Measurements from ENCODE around the gene TSC1. TPM values are rescaled to one million over a fixed set of nuclear protein-coding genes. Genes with fewer than 3 reads are reported as not detected.

Gene TSC1
- total RNA-seq, 2 experiments from 2014 or later = 28.7 to 66.2 TPM

- TF ChIP-seq EZH2phosphoT487 (IDR thresholded peaks at IDR 0.05; ENCODE audit: borderline replicate concordance, low read depth, low read length) = no peak
- TF ChIP-seq CTCF (conservative IDR thresholded peaks at IDR 0.05; ENCODE audit: low read length) = no peak
- no peaks in the 10 kb centered on the region for H4K20me1 ChIP-seq (ENCODE audit: insufficient read depth, low read length)
- H2AFZ ChIP-seq (ENCODE audit: low read length) = peak overlapping the region; percentile 100
- no peaks in the 10 kb centered on the region for H3K9me2 ChIP-seq (ENCODE audit: insufficient read depth, low read length)
- ChIA-PET POLR2A (interaction anchor here (0.6 kb wide), 1 partner anchor 614 kb away, joined by 4 read pairs; no protein-coding TSS in a partner anchor), CTCF (ENCODE audit: unreplicated experiment) (no interaction called here)
- H3K4me2 ChIP-seq (ENCODE audit: low read length) = peak overlapping the region; percentile 85
- H3K36me3 ChIP-seq (ENCODE audit: insufficient read depth, low read length) = no peaks in the 10 kb centered on the region
- H3K4me1 ChIP-seq (ENCODE audit: insufficient read depth, low read length, poor library complexity, severe bottlenecking) = peaks cover 5% of the 10 kb centered on the region
- no peak for DNase-seq (ENCODE audit: low spot score)
- intact Hi-C loops (cut with micrococcal nuclease; ENCODE audit: unreplicated experiment) = no loop called here
- BruUV-seq (replicated peaks) = no TSS peak
- no peak overlapping the region for H3K27ac ChIP-seq (ENCODE audit: low read depth, low read length, poor library complexity, severe bottlenecking)
- H3K4me3 ChIP-seq (ENCODE audit: low read depth, low read length, poor library complexity, severe bottlenecking) = peak overlapping the region; percentile 97
- H3K9me3 ChIP-seq (ENCODE audit: low read length) = no peaks in the 10 kb centered on the region
- no peaks in the 10 kb centered on the region for H3K79me2 ChIP-seq (ENCODE audit: insufficient read depth, low read depth, low read length)
Observed at GRCh38 chr9:132877458-132877823, 67.0 kb downstream of the TSC1 start.

- Histone ChIP-seq H3K4me3 (ENCODE audit: low read depth, low read length, poor library complexity, severe bottlenecking) (no peak overlapping the region), H4K20me1 (ENCODE audit: insufficient read depth, low read length) (no peaks in the 10 kb centered on the region), H3K9me2 (ENCODE audit: insufficient read depth, low read length) (no peaks in the 10 kb centered on the region), H2AFZ (ENCODE audit: low read length) (no peak overlapping the region), H3K36me3 (ENCODE audit: insufficient read depth, low read length) (no peaks in the 10 kb centered on the region), H3K79me2 (ENCODE audit: insufficient read depth, low read depth, low read length) (no peaks in the 10 kb centered on the region), H3K27ac (ENCODE audit: low read depth, low read length, poor library complexity, severe bottlenecking) (no peak overlapping the region), H3K4me1 (ENCODE audit: insufficient read depth, low read length, poor library complexity, severe bottlenecking) (peaks cover 5% of the 10 kb centered on the region), H3K4me2 (ENCODE audit: low read length) (peak overlapping the region; percentile 85; the same call in 1 of the 2 replicates), H3K9me3 (ENCODE audit: low read length) (no peaks in the 10 kb centered on the region)
- ChIA-PET CTCF (ENCODE audit: unreplicated experiment) (no interaction called here), POLR2A (no interaction called here)
- TF ChIP-seq CTCF (conservative IDR thresholded peaks at IDR 0.05; ENCODE audit: low read length) (no peak), EZH2phosphoT487 (IDR thresholded peaks at IDR 0.05; ENCODE audit: borderline replicate concordance, low read depth, low read length) (no peak)
- no TSS peak for BruUV-seq (replicated peaks)
- no peak for DNase-seq (ENCODE audit: low spot score)
- intact Hi-C loops (cut with micrococcal nuclease; ENCODE audit: unreplicated experiment) = no loop called here
Observed at GRCh38 chr9:132876849-132877248, 67.6 kb downstream of the TSC1 start.

- no TSS peak for BruUV-seq (replicated peaks)
- no peaks in the 10 kb centered on the region for H4K20me1 ChIP-seq (ENCODE audit: insufficient read depth, low read length)
- ChIA-PET POLR2A (interaction anchor here (0.8 kb wide), 1 partner anchor 22 kb away, joined by 5 read pairs; no protein-coding TSS in a partner anchor), CTCF (ENCODE audit: unreplicated experiment) (no interaction called here)
- intact Hi-C loops (cut with micrococcal nuclease; ENCODE audit: unreplicated experiment) = no loop called here
- H3K4me1 ChIP-seq (ENCODE audit: insufficient read depth, low read length, poor library complexity, severe bottlenecking) = peaks cover 5% of the 10 kb centered on the region
- H3K4me2 ChIP-seq (ENCODE audit: low read length) = no peak overlapping the region
- H3K9me2 ChIP-seq (ENCODE audit: insufficient read depth, low read length) = no peaks in the 10 kb centered on the region
- no peak for TF ChIP-seq EZH2phosphoT487 (IDR thresholded peaks at IDR 0.05; ENCODE audit: borderline replicate concordance, low read depth, low read length)
- no peak for TF ChIP-seq CTCF (conservative IDR thresholded peaks at IDR 0.05; ENCODE audit: low read length)
- no peaks in the 10 kb centered on the region for H3K79me2 ChIP-seq (ENCODE audit: insufficient read depth, low read depth, low read length)
- H3K9me3 ChIP-seq (ENCODE audit: low read length) = no peaks in the 10 kb centered on the region
- H3K36me3 ChIP-seq (ENCODE audit: insufficient read depth, low read length) = no peaks in the 10 kb centered on the region
- no peak overlapping the region for H2AFZ ChIP-seq (ENCODE audit: low read length)
- no peak overlapping the region for H3K27ac ChIP-seq (ENCODE audit: low read depth, low read length, poor library complexity, severe bottlenecking)
- H3K4me3 ChIP-seq (ENCODE audit: low read depth, low read length, poor library complexity, severe bottlenecking) = no peak overlapping the region
- DNase-seq (ENCODE audit: low spot score) = no peak
Observed at GRCh38 chr9:132875159-132875558, 69.3 kb downstream of the TSC1 start.

Measured in OCI-LY7 (cell line).